Adrenal gland (tissue), 5 donors: ENCODE results near the gene CHST10.

Experiments
- POLR2A ChIP-seq, 2 donors: fragments of 450-650 bp; IDR thresholded peaks; one replicate each; pipeline ENCODE4 v1.6.1; 2017; ENCODE audit warnings: antibody characterized with exemption in 2 of 2, mild to moderate bottlenecking in 2 of 2, moderate library complexity in 1 of 2
- TF ChIP-seq, protein P1 (sequence below), 6 experiments: fragments of 450-650 bp in 4 of 6; fragments of 200-600 bp in 2 of 6; sonication (generic) in 1 of 6; IDR thresholded peaks; 1 replicate in 5 of 6; 2 replicates in 1 of 6; pipeline versions ENCODE4 v1.5.1 to v1.8.0; 2016 to 2021; ENCODE audit warnings: antibody characterized with exemption in 6 of 6, mild to moderate bottlenecking in 2 of 6, moderate library complexity in 1 of 6
- donor health status: DM: no; HTN: no; CAD: no.

DNA sequence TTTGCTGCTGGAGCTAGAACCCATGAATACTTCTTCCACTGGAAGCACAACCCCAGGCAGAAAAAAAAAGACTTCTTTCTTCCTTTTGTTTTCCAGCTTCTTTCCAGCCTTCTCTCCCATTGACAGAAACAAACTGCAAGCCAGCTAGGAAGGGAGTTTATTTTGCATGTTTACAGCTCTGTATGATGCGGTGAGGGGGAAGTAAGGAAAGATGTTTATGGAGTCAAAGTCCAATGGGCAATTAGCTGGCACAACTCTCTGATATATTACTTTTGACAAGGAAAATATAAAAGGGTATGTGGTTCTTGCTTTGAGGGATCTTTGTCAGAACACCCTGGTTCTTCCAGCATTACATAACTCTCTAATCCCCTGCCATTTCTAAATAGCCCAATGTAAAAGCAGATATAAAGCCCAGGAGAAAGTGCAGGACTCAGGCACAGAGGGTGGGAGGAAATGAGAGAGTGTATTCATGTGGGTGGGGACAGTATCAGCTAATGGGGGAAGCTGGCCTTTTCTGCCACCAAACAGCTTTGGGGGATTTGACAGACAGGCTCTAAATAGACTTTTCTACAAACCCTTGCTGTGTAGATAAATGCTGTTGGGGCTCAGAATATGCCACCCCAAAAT lies 43.5 kb upstream of the CHST10 start:
- TF ChIP-seq, protein P1, sequence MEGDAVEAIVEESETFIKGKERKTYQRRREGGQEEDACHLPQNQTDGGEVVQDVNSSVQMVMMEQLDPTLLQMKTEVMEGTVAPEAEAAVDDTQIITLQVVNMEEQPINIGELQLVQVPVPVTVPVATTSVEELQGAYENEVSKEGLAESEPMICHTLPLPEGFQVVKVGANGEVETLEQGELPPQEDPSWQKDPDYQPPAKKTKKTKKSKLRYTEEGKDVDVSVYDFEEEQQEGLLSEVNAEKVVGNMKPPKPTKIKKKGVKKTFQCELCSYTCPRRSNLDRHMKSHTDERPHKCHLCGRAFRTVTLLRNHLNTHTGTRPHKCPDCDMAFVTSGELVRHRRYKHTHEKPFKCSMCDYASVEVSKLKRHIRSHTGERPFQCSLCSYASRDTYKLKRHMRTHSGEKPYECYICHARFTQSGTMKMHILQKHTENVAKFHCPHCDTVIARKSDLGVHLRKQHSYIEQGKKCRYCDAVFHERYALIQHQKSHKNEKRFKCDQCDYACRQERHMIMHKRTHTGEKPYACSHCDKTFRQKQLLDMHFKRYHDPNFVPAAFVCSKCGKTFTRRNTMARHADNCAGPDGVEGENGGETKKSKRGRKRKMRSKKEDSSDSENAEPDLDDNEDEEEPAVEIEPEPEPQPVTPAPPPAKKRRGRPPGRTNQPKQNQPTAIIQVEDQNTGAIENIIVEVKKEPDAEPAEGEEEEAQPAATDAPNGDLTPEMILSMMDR (IDR thresholded peaks at IDR 0.05), result no peak
- no peak for TF ChIP-seq POLR2A (IDR thresholded peaks at IDR 0.05)
